Mucosa of descending colon (tissue), 3 donors: ENCODE results near the gene BICRAL. TPM values are rescaled to one million over a fixed set of nuclear protein-coding genes. Genes with fewer than 3 reads are reported as not detected.

ENCODE experiments used
- ATAC-seq: fragments of 200-7000 bp; cut with Tn5 transposase; one replicate; pipeline ENCODE4 v1.9.1; 2020; ENCODE audit warnings: mild to moderate bottlenecking, moderate library complexity
- DNase-seq, 3 donors: peaks; one replicate each; pipeline ENCODE4 v3.0.0-alpha.2; 2020
- H3K36me3 ChIP-seq: fragments of 200-600 bp; one replicate; pipeline ENCODE4 v1.8.0; 2021; ENCODE audit warnings: low read depth, mild to moderate bottlenecking
- H3K4me1 ChIP-seq: fragments of 200-600 bp; one replicate; pipeline ENCODE4 v1.8.0; 2021; ENCODE audit warnings: low read depth, mild to moderate bottlenecking
- H3K4me3 ChIP-seq: fragments of 200-600 bp; one replicate; pipeline ENCODE4 v1.8.0; 2021; ENCODE audit warnings: mild to moderate bottlenecking
- H3K9me3 ChIP-seq: fragments of 200-600 bp; one replicate; pipeline ENCODE4 v1.8.0; 2021; ENCODE audit warnings: mild to moderate bottlenecking
- CTCF ChIP-seq: fragments of 200-600 bp; IDR thresholded peaks from one replicate; pipeline ENCODE4 v1.8.0; 2022; ENCODE audit warnings: antibody characterized with exemption, mild to moderate bottlenecking
- intact Hi-C, 2 donors: fragments of 100-400 bp; cut with DNase I in 1 of 2; cut with micrococcal nuclease in 1 of 2; formaldehyde crosslinking; loops; one replicate each; pipeline versions ENCODE4 v1.11.0 to v1.11.1; 2022; cut with DNase I, micrococcal nuclease
- total RNA-seq, 3 donors: library from RNA; stranded (reverse); fragmentation: NEBNext Ultra II Directional in 2 of 3; extraction: Animal tissue kit (Norgen Biotek cat#: 25700) in 2 of 3; gene quantifications; one replicate each; pipeline versions ENCODE4 v1.2.1 to v1.2.4, GENCODE V29; 2021 to 2023
- donor health status: DM: no; HTN: no; CAD: no; lungs with moderate emphysema.
- donor health status: DM: no; HTN: no; CAD: no.
- donor health status: DM: no; HTN: yes; CAD: no.

The BICRAL gene
- total RNA-seq, 3 donors from 2014 or later: 18.3 to 26.2 (median 23.4) TPM

GRCh38 chr6:42777126-42777822, 4.6 kb upstream of the BICRAL start:
- no peak for DNase-seq
- no peaks in the 10 kb centered on the region for H3K9me3 ChIP-seq
- no peaks in the 10 kb centered on the region for H3K36me3 ChIP-seq
- no peak for TF ChIP-seq CTCF
- H3K4me3 ChIP-seq: no peak overlapping the region
- ATAC-seq: peak; percentile 48
- H3K4me1 ChIP-seq: peaks cover 34% of the 10 kb centered on the region
- intact Hi-C loops: no loop called here

- H3K4me3 ChIP-seq: no peak overlapping the region
- no peak for TF ChIP-seq CTCF
- intact Hi-C loops: no loop called here
- peaks cover 34% of the 10 kb centered on the region for H3K4me1 ChIP-seq
- DNase-seq (no peak), ATAC-seq (no peak)
- H3K36me3 ChIP-seq: no peaks in the 10 kb centered on the region
- no peaks in the 10 kb centered on the region for H3K9me3 ChIP-seq
These were observed 3.7 kb upstream of the BICRAL start for GRCh38 chr6:42778122-42778521.

GRCh38 chr6:42779521-42779920, 2.3 kb upstream of the BICRAL start:
- H3K9me3 ChIP-seq: no peaks in the 10 kb centered on the region
- DNase-seq (no peak), ATAC-seq (no peak)
- TF ChIP-seq CTCF: no peak
- intact Hi-C loops: no loop called here
- peaks cover 30% of the 10 kb centered on the region for H3K4me1 ChIP-seq
- H3K4me3 ChIP-seq: no peak overlapping the region
- H3K36me3 ChIP-seq: no peaks in the 10 kb centered on the region

- Histone ChIP-seq H3K9me3 (no peaks in the 10 kb centered on the region), H3K36me3 (no peaks in the 10 kb centered on the region), H3K4me3 (peak overlapping the region; percentile 76), H3K4me1 (peaks cover 36% of the 10 kb centered on the region)
- TF ChIP-seq CTCF: no peak
- no peak for DNase-seq
- intact Hi-C loops: loop anchor here (5.0 kb wide), 1 partner anchor 34 kb away; the partner anchor contains the start of gene TBCC (in 2 of the 2)
- no peak for ATAC-seq
These were observed 381 bp upstream of the BICRAL start for GRCh38 chr6:42781546-42781795.

GRCh38 chr6:42782689-42783176, 881 bp downstream of the BICRAL start:
- Histone ChIP-seq H3K9me3 (no peaks in the 10 kb centered on the region), H3K4me1 (peaks cover 35% of the 10 kb centered on the region), H3K4me3 (peak overlapping the region; percentile 76), H3K36me3 (no peaks in the 10 kb centered on the region)
- DNase-seq: peak; percentile 82 to 84 (median 84)
- peak; percentile 76 for ATAC-seq
- TF ChIP-seq CTCF: no peak
- intact Hi-C loops: loop anchor here (5.0 kb wide), 1 partner anchor 35 kb away; the partner anchor contains the start of gene TBCC (in 2 of the 2)
